GM12878 (cell line): ENCODE measurements around the gene ENO2. TPM values are rescaled to one million over a fixed set of nuclear protein-coding genes. Genes with fewer than 3 reads are reported as not detected.

ENCODE experiments used
- BCL11A ChIP-seq: IDR thresholded peaks from 2 replicates; pipeline ENCODE4 v1.6.1; 2011; ENCODE audit warnings: low read depth, low read length
- E4F1 ChIP-seq: fragments of 450-650 bp; IDR thresholded peaks from 2 replicates; pipeline ENCODE4 v1.6.1; 2018; ENCODE audit warnings: borderline replicate concordance, mild to moderate bottlenecking; ENCODE audit not compliant: partially characterized antibody
- EGR1 ChIP-seq, 2 experiments: IDR thresholded peaks; 1 replicate in 1 of 2; 2 replicates in 1 of 2; pipeline ENCODE4 v1.6.1; 2011 to 2012; ENCODE audit warnings: low read depth in 2 of 2, low read length in 2 of 2, borderline replicate concordance in 1 of 2, mild to moderate bottlenecking in 1 of 2, moderate library complexity in 1 of 2
- IRF3 ChIP-seq: fragments of 450-650 bp; IDR thresholded peaks from 2 replicates; pipeline ENCODE4 v1.6.1; 2014; ENCODE audit warnings: mild to moderate bottlenecking
- JUNB ChIP-seq: IDR thresholded peaks from 2 replicates; pipeline ENCODE4 v1.6.1; 2016; ENCODE audit warnings: antibody characterized with exemption, mild to moderate bottlenecking
- JUND ChIP-seq: IDR thresholded peaks from 2 replicates; pipeline ENCODE4 v1.6.1; 2012; ENCODE audit warnings: low read depth, mild to moderate bottlenecking, low read length, improper control_type of control experiment, moderate library complexity
- KDM1A ChIP-seq: fragments of 200-600 bp; sonication (generic); IDR thresholded peaks from 2 replicates; pipeline ENCODE4 v1.6.1; 2016; ENCODE audit warnings: borderline replicate concordance
- LARP7 ChIP-seq: fragments of 450-650 bp; IDR thresholded peaks from 2 replicates; pipeline ENCODE4 v1.6.1; 2017; ENCODE audit warnings: mild to moderate bottlenecking
- MTA2 ChIP-seq: fragments of 450-650 bp; IDR thresholded peaks from 2 replicates; pipeline ENCODE4 v1.6.1; 2016; ENCODE audit warnings: low read depth, mild to moderate bottlenecking, moderate library complexity
- MXI1 ChIP-seq: fragments of 150-350 bp; IDR thresholded peaks from 2 replicates; pipeline ENCODE4 v1.6.1; 2011; ENCODE audit warnings: low read depth, mild to moderate bottlenecking, inconsistent platforms, low read length, improper control_type of control experiment
- NR2C1 ChIP-seq: fragments of 450-650 bp; IDR thresholded peaks from 2 replicates; pipeline ENCODE4 v1.6.1; 2017; ENCODE audit warnings: antibody characterized with exemption, mild to moderate bottlenecking, moderate library complexity
- NR2F1 ChIP-seq: fragments of 450-650 bp; conservative IDR thresholded peaks from 2 replicates; pipeline ENCODE4 v1.6.1; 2017; ENCODE audit warnings: mild to moderate bottlenecking
- RBBP5 ChIP-seq: fragments of 200-600 bp; sonication (generic); conservative IDR thresholded peaks from 2 replicates; pipeline ENCODE4 v1.6.1; 2016
- RCOR1 ChIP-seq: conservative IDR thresholded peaks from 2 replicates; pipeline ENCODE4 v1.6.1; 2012; ENCODE audit warnings: low read depth, low read length, improper control_type of control experiment
- SMAD5 ChIP-seq: IDR thresholded peaks from 2 replicates; pipeline ENCODE4 v1.6.1; 2016; ENCODE audit warnings: antibody characterized with exemption, low read depth
- SREBF2 ChIP-seq: IDR thresholded peaks from 2 replicates; pipeline ENCODE4 v1.6.1; 2012; ENCODE audit warnings: mild to moderate bottlenecking, low read length
- STAT3 ChIP-seq: IDR thresholded peaks from 2 replicates; pipeline ENCODE4 v1.6.1; 2011; ENCODE audit warnings: low read depth, low read length, improper control_type of control experiment
- USF1 ChIP-seq: IDR thresholded peaks from 2 replicates; pipeline ENCODE4 v1.6.1; 2011; ENCODE audit warnings: borderline replicate concordance, low read depth, mild to moderate bottlenecking, moderate library complexity, mixed read lengths, low read length; ENCODE audit not compliant: insufficient read depth; ENCODE audit errors: extremely low read length
- YY1 ChIP-seq: IDR thresholded peaks from 2 replicates; pipeline ENCODE4 v1.6.1; 2011; ENCODE audit warnings: low read depth, mild to moderate bottlenecking, low read length
- ZBED1 ChIP-seq: IDR thresholded peaks from 2 replicates; pipeline ENCODE4 v1.6.1; 2016; ENCODE audit warnings: borderline replicate concordance
- ZZZ3 ChIP-seq: IDR thresholded peaks from 2 replicates; pipeline ENCODE4 v1.6.1; 2011; ENCODE audit warnings: low read depth; ENCODE audit not compliant: control insufficient read depth, insufficient read length
- polyA plus RNA-seq, 11 experiments: library from polyadenylated mRNA; depleted of rRNA in 4 of 11; unstranded in 6 of 11; stranded (reverse) in 5 of 11; fragments of >200 nt; fragmentation: Nextera tagmentation in 4 of 11; fragmentation: Illumina TruSeq in 1 of 11; extraction: Ambion mirVana in 4 of 11; extraction: Trizol in 1 of 11; gene quantifications; 1 replicate in 1 of 11; 2 replicates in 10 of 11; pipeline versions ENCODE4 v1.2.1 to v1.2.3, GENCODE V29; 2011 to 2016; ENCODE audit warnings: inconsistent platforms in 2 of 11, missing spikeins in 2 of 11, low read depth in 1 of 11
- total RNA-seq, 4 experiments: library from RNA; depleted of rRNA in 3 of 4; stranded (reverse); fragments of >200 nt in 3 of 4; fragmentation: Illumina TruSeq in 1 of 4; extraction: Trizol in 1 of 4; gene quantifications; 2 replicates each; pipeline versions ENCODE4 v1.2.1 to v1.2.3, GENCODE V29; 2013 to 2021
- TF ChIP-seq, protein P1 (sequence below): IDR thresholded peaks from 2 replicates; pipeline ENCODE4 v1.6.1; 2011; ENCODE audit warnings: mild to moderate bottlenecking, low read depth, low read length, moderate library complexity; ENCODE audit not compliant: insufficient replicate concordance
- TF ChIP-seq, protein P2 (sequence below): fragments of 450-650 bp; IDR thresholded peaks from 2 replicates; pipeline ENCODE4 v1.6.1; 2017; ENCODE audit warnings: borderline replicate concordance
- TF ChIP-seq, protein P3 (sequence below): IDR thresholded peaks from 2 replicates; pipeline ENCODE4 v1.6.1; 2011; ENCODE audit warnings: borderline replicate concordance, low read depth, mild to moderate bottlenecking, moderate library complexity, low read length; ENCODE audit not compliant: insufficient read depth, poor library complexity, severe bottlenecking

ENO2 gene
- total and polyA plus RNA-seq, 10 of the 15 experiments (the other 5 are each of a cell fraction or from before 2014, with no cell fraction given): 24.8 to 196 (median 43.1) TPM

DNA sequence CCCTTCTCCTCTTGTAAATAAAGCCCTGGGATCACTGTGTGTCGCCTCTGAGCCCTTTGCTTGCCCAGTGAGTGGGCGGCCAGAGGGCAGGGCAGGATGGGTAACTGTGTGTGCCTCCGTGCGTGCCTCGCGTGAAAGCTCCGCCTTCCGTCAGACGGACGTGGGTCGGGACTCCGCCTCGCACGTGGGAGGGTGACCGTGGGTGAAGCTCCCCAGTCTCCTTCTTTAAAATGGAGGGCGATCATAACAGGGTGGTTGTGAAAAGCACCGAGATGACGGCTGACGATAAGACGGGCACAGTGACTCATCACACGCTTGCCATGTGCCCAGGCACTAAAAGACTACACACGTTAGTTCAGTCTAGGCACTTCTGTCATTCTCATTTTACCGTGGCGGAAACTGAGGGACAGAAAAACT lies 46.9 kb downstream of the ENO2 start (continued):
- TF ChIP-seq EGR1 (IDR thresholded peaks at IDR 0.05; ENCODE audit: borderline replicate concordance in 1 of 2, low read depth in 2 of 2, low read length in 2 of 2): peak in 1 of 2 experiments; percentile 90; a peak in 2 of 3 replicates
- peak; percentile 82 for TF ChIP-seq YY1
- TF ChIP-seq USF1: no peak
- TF ChIP-seq, protein P1, sequence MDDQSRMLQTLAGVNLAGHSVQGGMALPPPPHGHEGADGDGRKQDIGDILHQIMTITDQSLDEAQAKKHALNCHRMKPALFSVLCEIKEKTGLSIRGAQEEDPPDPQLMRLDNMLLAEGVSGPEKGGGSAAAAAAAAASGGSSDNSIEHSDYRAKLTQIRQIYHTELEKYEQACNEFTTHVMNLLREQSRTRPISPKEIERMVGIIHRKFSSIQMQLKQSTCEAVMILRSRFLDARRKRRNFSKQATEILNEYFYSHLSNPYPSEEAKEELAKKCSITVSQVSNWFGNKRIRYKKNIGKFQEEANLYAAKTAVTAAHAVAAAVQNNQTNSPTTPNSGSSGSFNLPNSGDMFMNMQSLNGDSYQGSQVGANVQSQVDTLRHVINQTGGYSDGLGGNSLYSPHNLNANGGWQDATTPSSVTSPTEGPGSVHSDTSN: no peak
- TF ChIP-seq MTA2: peak; percentile 62; the same call in 1 of the 2 replicates
- TF ChIP-seq, protein P2, sequence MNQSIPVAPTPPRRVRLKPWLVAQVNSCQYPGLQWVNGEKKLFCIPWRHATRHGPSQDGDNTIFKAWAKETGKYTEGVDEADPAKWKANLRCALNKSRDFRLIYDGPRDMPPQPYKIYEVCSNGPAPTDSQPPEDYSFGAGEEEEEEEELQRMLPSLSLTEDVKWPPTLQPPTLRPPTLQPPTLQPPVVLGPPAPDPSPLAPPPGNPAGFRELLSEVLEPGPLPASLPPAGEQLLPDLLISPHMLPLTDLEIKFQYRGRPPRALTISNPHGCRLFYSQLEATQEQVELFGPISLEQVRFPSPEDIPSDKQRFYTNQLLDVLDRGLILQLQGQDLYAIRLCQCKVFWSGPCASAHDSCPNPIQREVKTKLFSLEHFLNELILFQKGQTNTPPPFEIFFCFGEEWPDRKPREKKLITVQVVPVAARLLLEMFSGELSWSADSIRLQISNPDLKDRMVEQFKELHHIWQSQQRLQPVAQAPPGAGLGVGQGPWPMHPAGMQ: no peak
- TF ChIP-seq, protein P3, sequence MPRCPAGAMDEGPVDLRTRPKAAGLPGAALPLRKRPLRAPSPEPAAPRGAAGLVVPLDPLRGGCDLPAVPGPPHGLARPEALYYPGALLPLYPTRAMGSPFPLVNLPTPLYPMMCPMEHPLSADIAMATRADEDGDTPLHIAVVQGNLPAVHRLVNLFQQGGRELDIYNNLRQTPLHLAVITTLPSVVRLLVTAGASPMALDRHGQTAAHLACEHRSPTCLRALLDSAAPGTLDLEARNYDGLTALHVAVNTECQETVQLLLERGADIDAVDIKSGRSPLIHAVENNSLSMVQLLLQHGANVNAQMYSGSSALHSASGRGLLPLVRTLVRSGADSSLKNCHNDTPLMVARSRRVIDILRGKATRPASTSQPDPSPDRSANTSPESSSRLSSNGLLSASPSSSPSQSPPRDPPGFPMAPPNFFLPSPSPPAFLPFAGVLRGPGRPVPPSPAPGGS: no peak
- TF ChIP-seq E4F1: no peak
- TF ChIP-seq RBBP5: no peak
- no peak for TF ChIP-seq JUND
- no peak for TF ChIP-seq SREBF2
- TF ChIP-seq LARP7: no peak
- TF ChIP-seq JUNB: peak; percentile 40; the same call in 1 of the 2 replicates
- peak; percentile 18; the same call in 1 of the 2 replicates for TF ChIP-seq ZBED1
- peak; percentile 63 for TF ChIP-seq MXI1
- TF ChIP-seq BCL11A: peak; percentile 39; the same call in 1 of the 2 replicates
- no peak for TF ChIP-seq STAT3
- no peak for TF ChIP-seq RCOR1
- TF ChIP-seq SMAD5: peak; percentile 25; the same call in 1 of the 2 replicates
- no peak for TF ChIP-seq NR2C1
- TF ChIP-seq ZZZ3: no peak
- no peak for TF ChIP-seq KDM1A
- TF ChIP-seq NR2F1: peak; percentile 51
- TF ChIP-seq IRF3: no peak
